ENCODE data around the gene PPP6C.
"Not testable (repeated sequence)": the region's sequence is repeated elsewhere in the genome, so short reads cannot be mapped to it uniquely, and the experiment has no call there.

PPP6C gene

DNA sequence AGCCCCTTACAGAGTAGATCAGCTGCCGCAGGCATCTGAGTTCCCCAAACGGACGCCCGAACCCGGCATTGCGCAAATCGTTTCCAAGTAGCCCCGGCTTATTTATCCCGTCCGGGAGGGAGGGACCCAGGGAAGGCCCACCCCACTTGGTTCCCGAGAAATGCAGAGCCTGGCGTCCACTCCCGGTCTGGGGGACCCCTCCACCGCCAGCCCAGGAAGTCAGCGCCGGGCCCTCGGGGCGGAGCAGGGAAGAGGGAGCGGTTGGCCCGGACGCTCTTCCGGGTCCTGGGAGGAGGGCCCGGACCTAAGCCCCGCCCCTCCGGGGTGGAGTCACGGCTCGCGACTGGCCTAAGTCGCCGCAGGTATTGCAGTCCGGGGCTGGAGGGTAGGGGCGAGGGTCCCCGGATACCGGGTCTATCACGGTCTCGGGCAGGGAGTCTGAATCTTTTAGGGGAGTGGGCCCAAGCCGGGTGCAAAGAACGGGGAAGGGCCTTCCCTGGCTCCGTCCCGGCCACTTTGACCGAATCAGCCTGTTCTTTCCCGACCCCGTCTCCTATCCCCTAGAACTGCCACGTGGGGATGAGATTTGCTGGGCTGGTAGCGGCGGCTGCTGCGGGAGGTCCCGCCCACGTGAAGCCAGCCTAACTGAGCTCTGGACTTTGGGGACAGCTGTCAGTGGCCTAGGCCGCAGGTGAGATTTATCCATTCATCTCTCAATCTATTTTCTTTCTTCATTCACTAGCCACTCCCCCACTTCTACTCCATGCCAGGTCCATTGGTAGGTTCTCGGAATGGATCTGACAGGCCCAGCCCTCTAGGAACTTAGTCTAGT is 10.8 kb upstream of the PPP6C start, which contains the start of gene RABEPK:
RABEPK (plus strand) TSS at position 327 of the 832 bp plus-strand sequence. CDS start 2,472 bp downstream, outside the sequence.
- Mint-ChIP-seq H3K9me3 (no peaks in the 10 kb centered on the region), H3K36me3 (peaks cover 11% of the 10 kb centered on the region), H3K27ac (peak within 1 kb of the TSS; percentile 91), H3K27me3 (no peaks in the 10 kb centered on the region), H3K4me1 (peaks cover 17% of the 10 kb centered on the region), H3K4me3 (peak within 1 kb of the TSS; percentile 86)
- peak; percentile 100 for ATAC-seq

DNA sequence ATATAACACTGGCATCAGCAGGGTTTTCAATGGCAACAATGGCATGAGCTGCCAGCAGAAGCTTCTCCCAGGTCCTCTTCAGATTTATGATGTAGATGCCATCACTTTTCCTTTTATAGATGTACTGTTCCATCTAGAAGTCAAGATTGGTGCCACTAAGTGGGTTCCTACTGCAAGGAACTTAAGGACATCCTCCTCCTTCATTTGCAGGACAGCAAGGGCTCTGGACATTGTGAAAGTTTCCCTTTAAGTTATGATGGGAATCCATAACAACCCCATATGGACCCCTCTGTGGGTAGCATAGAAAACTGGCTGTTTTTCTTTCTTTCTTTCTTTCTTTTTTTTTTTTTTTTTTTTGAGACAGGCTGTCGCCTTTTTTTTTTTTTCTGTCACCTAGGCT is 6.0 kb upstream of the PPP6C start:
- peaks cover 18% of the 10 kb centered on the region for H3K4me1 Mint-ChIP-seq
- not testable (repeated sequence) for H3K36me3 Mint-ChIP-seq, H3K9me3 Mint-ChIP-seq, H3K27me3 Mint-ChIP-seq, ATAC-seq, H3K4me3 Mint-ChIP-seq
- H3K27ac Mint-ChIP-seq = peak overlapping the region; percentile 85

DNA sequence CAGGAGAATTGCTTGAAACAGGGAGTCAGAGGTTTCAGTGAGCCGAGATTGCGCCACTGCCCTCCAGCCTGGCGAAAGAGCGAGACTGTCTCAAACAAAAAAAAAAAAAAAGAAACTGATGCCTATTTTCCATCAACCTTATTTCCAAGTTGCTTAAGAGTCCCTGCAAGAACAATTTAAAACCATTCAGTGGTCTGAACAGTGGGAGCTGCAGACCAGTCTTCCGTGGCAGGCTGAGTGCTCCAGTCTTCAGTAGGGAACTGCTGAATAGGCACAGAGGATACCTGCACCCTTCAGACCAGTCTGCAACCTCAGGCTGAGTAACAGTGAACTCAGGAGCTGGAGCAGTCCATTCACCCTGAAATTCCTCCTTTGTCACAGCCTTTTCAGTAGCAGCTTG is 4.9 kb upstream of the PPP6C start:
- H3K9me3 Mint-ChIP-seq, ATAC-seq, H3K27me3 Mint-ChIP-seq, H3K36me3 Mint-ChIP-seq: not testable (repeated sequence)
- H3K4me3 Mint-ChIP-seq = peak overlapping the region; percentile 36
- peak overlapping the region; percentile 85 for H3K27ac Mint-ChIP-seq
- H3K4me1 Mint-ChIP-seq = peaks cover 16% of the 10 kb centered on the region

DNA sequence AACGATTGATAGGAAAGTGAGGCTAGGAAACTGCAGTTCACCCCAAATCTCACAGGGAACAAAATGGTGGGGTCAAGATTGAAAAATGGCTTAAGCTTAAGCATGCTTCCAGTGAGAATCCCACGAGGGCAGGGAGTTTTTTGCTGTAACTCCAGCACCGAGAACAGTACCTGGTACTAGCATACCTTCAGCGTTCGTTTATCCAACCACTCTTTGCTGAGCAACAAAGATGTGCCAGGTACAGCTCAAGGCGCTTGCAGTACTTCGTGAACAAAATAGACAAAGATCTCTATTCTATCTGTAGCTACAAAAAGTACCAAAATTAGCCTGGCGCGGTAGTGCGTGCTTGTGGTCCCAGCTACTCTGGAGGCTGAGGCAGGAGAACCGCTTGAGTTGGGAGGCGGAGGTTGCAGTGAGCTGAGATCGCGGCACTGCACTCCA is 778 bp upstream of the PPP6C start:
- no peak for ATAC-seq
- Mint-ChIP-seq H3K27me3 (no peaks in the 10 kb centered on the region), H3K9me3 (no peaks in the 10 kb centered on the region)

DNA sequence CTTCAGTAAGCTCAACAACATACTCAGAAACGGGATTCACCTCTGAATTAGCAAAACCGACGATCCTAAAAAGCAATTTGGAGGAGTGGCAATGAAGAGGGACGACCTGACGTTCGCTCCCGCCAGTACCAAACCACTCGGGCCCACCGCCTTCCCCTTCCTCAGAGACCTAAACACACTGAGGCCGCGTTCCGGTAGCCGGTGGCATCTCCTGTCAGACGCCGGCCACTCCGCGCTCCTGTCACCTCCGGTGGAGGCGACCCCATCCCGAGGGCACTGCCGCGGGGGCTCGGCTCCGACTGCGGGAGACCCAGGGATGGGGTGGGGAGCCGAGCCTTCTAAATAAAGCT is 617 bp downstream of the PPP6C start:
- peaks cover 32% of the 10 kb centered on the region for H3K4me1 Mint-ChIP-seq
- peak; percentile 50 for ATAC-seq
- H3K36me3 Mint-ChIP-seq = peaks cover 5% of the 10 kb centered on the region
- H3K4me3 Mint-ChIP-seq = peak overlapping the region; percentile 97
- H3K27ac Mint-ChIP-seq = peak overlapping the region; percentile 93
- H3K27me3 Mint-ChIP-seq = no peaks in the 10 kb centered on the region
- no peaks in the 10 kb centered on the region for H3K9me3 Mint-ChIP-seq

More for the DNA sequence above, 778 bp upstream of the PPP6C start:
- H3K4me3 Mint-ChIP-seq = peak overlapping the region; percentile 97
- H3K36me3 Mint-ChIP-seq = no peaks in the 10 kb centered on the region
- H3K27ac Mint-ChIP-seq = peak overlapping the region; percentile 93
- H3K4me1 Mint-ChIP-seq = peaks cover 33% of the 10 kb centered on the region

DNA sequence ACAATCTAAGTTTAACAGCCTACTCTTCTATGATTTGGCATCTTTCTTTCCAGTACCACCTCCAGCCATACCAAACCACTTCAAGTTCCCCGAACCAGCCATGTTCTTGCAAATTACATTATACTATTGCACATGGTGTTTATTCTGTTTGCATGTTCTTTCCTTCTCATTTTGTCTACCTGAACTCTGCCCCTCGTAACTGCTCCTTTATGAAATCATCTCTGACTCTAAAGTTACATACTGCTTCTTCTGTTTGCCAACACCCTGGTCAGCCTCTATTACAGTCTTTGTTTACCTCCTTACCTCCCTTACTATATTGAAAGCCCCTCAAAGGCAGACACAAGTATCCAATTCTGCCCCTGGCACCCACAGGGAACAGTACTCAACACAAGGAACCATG is 6.0 kb downstream of the PPP6C start:
- no peak for ATAC-seq
- H3K4me3 Mint-ChIP-seq = no peak overlapping the region
- H3K27me3 Mint-ChIP-seq = no peaks in the 10 kb centered on the region
- H3K27ac Mint-ChIP-seq = no peak overlapping the region
- peaks cover 34% of the 10 kb centered on the region for H3K36me3 Mint-ChIP-seq
- H3K4me1 Mint-ChIP-seq = peaks cover 68% of the 10 kb centered on the region
- H3K9me3 Mint-ChIP-seq = no peaks in the 10 kb centered on the region

DNA sequence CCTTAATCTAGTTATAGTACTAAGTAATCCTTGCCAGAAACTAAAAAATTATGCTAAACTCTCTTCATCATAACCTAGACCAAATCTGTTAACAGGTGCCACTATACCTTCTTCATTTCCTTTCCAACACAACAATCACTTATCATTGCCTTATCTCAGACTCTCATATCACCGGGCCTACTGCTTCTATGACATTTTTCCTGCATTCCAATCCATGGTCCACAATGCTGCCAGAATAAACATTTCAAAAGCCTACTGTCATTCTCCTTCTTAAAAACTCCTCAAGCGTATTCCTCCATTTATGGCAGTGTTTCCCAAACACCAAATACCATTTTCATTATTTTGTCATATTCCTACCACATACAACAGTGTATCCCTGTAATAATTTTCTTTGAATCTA is 6.5 kb downstream of the PPP6C start:
- Mint-ChIP-seq H3K27me3 (no peaks in the 10 kb centered on the region), H3K9me3 (no peaks in the 10 kb centered on the region), H3K4me1 (peaks cover 66% of the 10 kb centered on the region), H3K27ac (no peak overlapping the region), H3K4me3 (no peak overlapping the region), H3K36me3 (peaks cover 34% of the 10 kb centered on the region)
- ATAC-seq = no peak

DNA sequence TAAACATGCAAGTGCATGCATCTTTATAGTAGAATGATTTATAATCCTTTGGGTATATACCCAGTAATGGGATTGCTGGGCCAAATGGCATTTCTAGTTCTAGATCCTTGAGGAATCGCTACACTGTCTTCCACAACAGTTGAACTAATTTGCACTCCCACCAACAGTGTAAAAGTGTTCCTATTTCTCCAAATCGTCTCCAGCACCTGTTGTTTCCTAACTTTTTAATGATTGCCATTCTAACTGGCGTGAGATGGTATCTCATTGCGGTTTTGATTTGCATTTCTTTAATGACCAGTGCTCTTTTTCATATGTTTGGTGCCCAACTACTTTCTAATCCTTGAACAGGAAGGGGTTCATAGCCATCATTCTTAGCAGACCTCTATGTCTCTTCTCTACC is 7.8 kb downstream of the PPP6C start:
- H3K4me1 Mint-ChIP-seq = peaks cover 62% of the 10 kb centered on the region

DNA sequence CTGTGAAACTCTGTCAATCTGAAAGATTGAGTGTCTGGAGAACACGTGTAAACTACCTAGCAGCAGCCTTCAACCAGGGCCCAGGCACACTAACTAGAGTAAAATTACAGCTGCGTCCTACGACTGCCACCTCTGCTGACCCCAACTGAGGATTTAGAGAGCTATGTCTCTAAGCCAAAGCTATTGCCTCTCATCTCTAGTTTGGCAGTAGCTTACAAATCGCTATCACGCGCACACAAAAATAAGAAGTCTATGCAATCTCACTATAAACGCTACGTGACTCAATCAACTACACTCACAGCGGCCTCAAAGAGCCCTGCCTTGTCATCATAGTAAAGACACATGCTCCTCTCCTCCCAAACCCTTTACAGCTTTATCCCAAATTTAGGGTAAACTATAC is 8.7 kb downstream of the PPP6C start:
- H3K4me1 Mint-ChIP-seq = peaks cover 70% of the 10 kb centered on the region
- no peaks in the 10 kb centered on the region for H3K27me3 Mint-ChIP-seq
- no peak overlapping the region for H3K4me3 Mint-ChIP-seq
- H3K36me3 Mint-ChIP-seq = peaks cover 39% of the 10 kb centered on the region
- H3K27ac Mint-ChIP-seq = no peak overlapping the region
- no peak for ATAC-seq
- no peaks in the 10 kb centered on the region for H3K9me3 Mint-ChIP-seq

More for the DNA sequence above, 7.8 kb downstream of the PPP6C start:
- H3K27me3 Mint-ChIP-seq, H3K4me3 Mint-ChIP-seq, H3K9me3 Mint-ChIP-seq, ATAC-seq: not testable (repeated sequence)
- H3K36me3 Mint-ChIP-seq = peaks cover 35% of the 10 kb centered on the region
- peak overlapping the region; percentile 8 for H3K27ac Mint-ChIP-seq

DNA sequence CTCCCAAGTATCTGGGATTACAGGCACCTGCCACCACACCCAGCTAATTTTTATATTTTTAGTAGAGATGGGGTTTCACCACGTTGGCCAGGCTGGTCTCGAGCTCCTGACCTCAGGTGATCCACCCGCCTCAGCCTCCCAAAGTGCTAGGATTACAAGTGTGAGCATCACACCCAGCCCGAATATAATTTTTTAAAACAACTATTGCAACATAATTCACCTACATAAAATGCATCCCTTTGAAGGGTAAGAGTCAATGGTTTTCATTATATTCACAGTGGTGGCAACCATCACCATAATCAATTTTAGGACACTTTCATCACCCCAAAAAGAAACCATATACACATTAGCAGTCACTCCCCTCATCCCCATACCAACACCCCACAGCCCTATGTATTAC is 9.8 kb downstream of the PPP6C start:
- H3K4me3 Mint-ChIP-seq, H3K9me3 Mint-ChIP-seq, H3K27me3 Mint-ChIP-seq, ATAC-seq, H3K27ac Mint-ChIP-seq: not testable (repeated sequence)
- peaks cover 39% of the 10 kb centered on the region for H3K36me3 Mint-ChIP-seq
- peaks cover 64% of the 10 kb centered on the region for H3K4me1 Mint-ChIP-seq

DNA sequence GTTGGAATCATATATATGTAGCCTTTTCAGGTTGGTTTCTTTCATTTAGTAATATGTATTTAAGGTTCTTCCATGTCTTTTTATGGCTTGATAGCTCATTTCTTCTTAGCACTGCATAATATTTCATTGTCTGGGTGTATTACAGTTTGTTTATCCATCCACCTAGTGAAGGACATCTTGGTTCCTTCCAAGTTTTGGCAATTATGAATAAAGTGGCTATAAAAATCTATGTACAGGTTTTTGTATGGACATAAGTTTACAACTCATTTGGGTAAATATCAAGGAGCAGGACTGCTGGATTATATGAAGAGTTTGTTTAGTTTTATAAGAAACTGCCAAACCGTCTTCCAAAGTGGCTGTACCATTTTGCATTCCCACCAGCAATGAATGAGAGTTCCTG is 11.7 kb downstream of the PPP6C start:
- H3K4me3 Mint-ChIP-seq = no peak overlapping the region
- ATAC-seq = no peak
- no peaks in the 10 kb centered on the region for H3K9me3 Mint-ChIP-seq
- peaks cover 62% of the 10 kb centered on the region for H3K4me1 Mint-ChIP-seq
- H3K36me3 Mint-ChIP-seq = peaks cover 31% of the 10 kb centered on the region
- H3K27me3 Mint-ChIP-seq = no peaks in the 10 kb centered on the region
- H3K27ac Mint-ChIP-seq = no peak overlapping the region

DNA sequence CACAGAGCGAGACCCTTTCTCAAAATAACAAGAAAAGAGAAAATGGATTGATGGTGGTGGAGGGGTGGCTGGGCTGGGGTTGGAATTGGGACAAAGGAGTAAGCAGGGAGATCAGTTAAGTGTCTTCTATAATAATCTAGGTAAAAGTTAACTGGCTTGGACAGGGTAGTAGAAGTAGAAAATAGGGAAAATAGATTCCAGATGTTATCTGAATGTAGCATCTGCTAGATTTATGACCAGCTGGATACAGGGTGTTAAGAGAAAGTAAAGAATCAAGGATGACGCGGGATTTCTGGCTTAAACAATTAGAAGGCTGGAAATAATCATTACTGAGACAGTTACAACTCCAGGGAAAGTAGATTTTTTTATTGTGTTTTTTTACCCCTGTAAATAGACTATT is 13.0 kb downstream of the PPP6C start:
- peaks cover 22% of the 10 kb centered on the region for H3K36me3 Mint-ChIP-seq
- H3K4me1 Mint-ChIP-seq = peaks cover 62% of the 10 kb centered on the region
- no peak overlapping the region for H3K4me3 Mint-ChIP-seq
- ATAC-seq = no peak
- H3K9me3 Mint-ChIP-seq = no peaks in the 10 kb centered on the region
- no peaks in the 10 kb centered on the region for H3K27me3 Mint-ChIP-seq
- H3K27ac Mint-ChIP-seq = no peak overlapping the region

DNA sequence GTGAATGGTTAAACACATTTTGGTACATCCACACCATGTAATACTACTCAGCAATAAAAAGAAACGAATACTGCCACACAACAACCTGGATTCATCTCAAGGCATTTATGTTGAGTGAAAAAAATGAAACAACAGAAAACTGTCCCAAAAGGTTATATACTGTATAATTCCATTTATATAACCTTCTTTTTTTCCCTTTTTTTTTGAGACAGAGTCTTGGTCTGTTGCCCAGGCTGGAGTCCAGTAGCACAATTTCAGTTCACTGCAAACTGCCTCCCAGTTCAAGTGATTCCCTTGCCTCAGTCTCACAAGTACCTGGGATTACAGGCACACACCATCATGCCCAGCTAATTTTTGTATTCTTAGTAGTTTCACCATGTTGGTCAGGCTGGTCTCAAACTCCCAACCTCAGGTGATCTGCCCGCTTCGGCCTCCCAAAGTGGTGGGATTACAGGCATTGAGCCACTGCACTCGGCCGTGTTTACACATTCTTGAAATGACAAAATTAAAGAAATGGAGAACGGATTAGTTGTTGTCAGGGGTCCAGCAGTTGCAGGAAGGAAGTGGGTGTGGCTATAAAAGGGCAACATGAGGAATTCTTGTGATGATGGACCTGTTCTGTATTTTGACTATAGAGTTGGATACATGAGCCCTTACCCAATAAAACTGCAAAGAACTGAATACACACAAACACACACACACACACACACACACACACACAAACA is 17.4 kb downstream of the PPP6C start:
- Mint-ChIP-seq H3K4me1 (peaks cover 37% of the 10 kb centered on the region), H3K27me3 (no peaks in the 10 kb centered on the region), H3K4me3 (no peak overlapping the region), H3K9me3 (no peaks in the 10 kb centered on the region), H3K36me3 (peaks cover 33% of the 10 kb centered on the region), H3K27ac (no peak overlapping the region)
- no peak for ATAC-seq

DNA sequence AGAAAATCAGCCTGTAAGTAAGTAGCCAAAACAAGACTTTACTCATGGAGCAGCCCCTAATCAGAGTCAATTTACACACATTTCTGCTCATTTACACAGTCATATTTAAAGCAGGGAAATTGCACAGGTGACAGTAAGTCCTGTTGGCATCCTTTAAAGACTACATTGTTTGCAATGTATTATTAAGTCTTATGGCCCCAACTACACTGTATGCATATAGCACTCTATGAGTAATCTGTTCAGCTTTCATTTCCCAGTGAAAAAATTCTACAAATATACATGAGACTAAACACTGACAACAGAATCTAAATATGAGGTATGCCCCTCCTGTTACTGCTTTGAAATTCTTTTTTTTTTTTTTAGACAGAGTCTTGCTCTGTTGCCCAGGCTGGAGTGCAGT is 19.7 kb downstream of the PPP6C start:
- Mint-ChIP-seq H3K9me3 (no peaks in the 10 kb centered on the region), H3K4me3 (no peak overlapping the region), H3K36me3 (peaks cover 28% of the 10 kb centered on the region), H3K27me3 (no peaks in the 10 kb centered on the region), H3K27ac (no peak overlapping the region), H3K4me1 (peaks cover 23% of the 10 kb centered on the region)
- no peak for ATAC-seq

DNA sequence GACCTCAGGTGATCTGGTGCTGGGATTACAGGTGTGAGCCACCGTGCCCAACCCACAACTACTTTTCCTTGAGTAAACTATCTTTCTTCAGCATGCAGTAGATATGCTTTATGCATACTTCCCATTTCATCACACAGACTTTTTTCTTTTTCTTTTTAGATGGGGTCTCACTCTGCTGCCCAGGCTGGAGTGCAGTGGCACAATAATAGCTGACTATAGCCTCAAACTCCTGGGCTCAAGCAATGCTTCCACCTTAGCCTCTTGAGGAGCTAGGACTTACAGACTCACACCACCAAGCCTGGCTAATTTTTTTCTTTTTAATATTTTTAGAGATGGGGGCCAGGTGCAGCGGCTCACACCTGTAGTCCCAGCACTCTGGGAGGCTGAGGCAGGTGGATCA is 22.8 kb downstream of the PPP6C start:
- ATAC-seq = no peak
- H3K4me1 Mint-ChIP-seq = no peaks in the 10 kb centered on the region
- no peak overlapping the region for H3K4me3 Mint-ChIP-seq
- H3K9me3 Mint-ChIP-seq = no peaks in the 10 kb centered on the region
- no peaks in the 10 kb centered on the region for H3K27me3 Mint-ChIP-seq
- H3K36me3 Mint-ChIP-seq = peaks cover 25% of the 10 kb centered on the region
- no peak overlapping the region for H3K27ac Mint-ChIP-seq

DNA sequence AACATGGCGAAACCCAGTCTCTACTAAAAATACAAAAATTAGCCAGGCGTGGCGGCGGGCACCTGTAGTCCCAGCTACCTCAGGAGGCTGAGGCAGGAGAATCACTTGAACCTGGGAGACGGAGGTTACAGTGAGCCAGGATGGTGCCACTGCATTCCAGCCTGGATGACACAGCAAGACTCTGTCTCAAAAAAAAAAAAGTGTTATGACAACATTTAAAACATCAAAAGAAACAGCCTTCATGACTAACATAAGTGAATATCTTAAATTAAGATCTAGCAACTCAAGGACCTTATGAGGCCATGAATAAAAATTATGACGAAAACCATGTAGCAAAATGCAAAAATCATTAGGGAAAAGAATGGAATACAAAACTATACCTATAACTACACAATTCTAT is 26.7 kb downstream of the PPP6C start:
- H3K4me1 Mint-ChIP-seq, H3K27ac Mint-ChIP-seq, H3K4me3 Mint-ChIP-seq: not testable (repeated sequence)

More for the DNA sequence above, 26.7 kb downstream of the PPP6C start:
- peaks cover 20% of the 10 kb centered on the region for H3K36me3 Mint-ChIP-seq
- not testable (repeated sequence) for H3K9me3 Mint-ChIP-seq, H3K27me3 Mint-ChIP-seq, ATAC-seq

Measured in stimulated activated memory B cell treated with anti-CD40 and anti-IgM and Interleukin-4, amounts not matched to agents 10 μg/mL and 1 μg/mL and 100 μg/mL, for 72 hours (primary cell).